Neutrophil (primary cell): Measurements from ENCODE around the gene SPIRE1.
"Not testable (repeated sequence)": the region's sequence is repeated elsewhere in the genome, so short reads cannot be mapped to it uniquely, and the experiment has no call there.

ENCODE experiments used
- H3K27ac ChIP-seq: fragments of 200-600 bp; sonication (generic); 2 replicates; pipeline ENCODE4 v1.5.1; 2016; ENCODE audit warnings: mild to moderate bottlenecking, moderate library complexity
- H3K27me3 ChIP-seq: fragments of 200-600 bp; sonication (generic); 2 replicates; pipeline ENCODE4 v1.6.0; 2016; ENCODE audit warnings: mild to moderate bottlenecking
- H3K36me3 ChIP-seq: fragments of 200-600 bp; sonication (generic); 2 replicates; pipeline ENCODE4 v1.5.1; 2017
- H3K4me1 ChIP-seq, 2 experiments: fragments of 200-600 bp in 1 of 2; sonication (generic) in 1 of 2; 1 replicate in 1 of 2; 2 replicates in 1 of 2; pipeline versions ENCODE4 v1.5.1 to v1.6.1; 2013 to 2016; ENCODE audit warnings: low read depth in 1 of 2, low read length in 1 of 2, mild to moderate bottlenecking in 1 of 2, moderate library complexity in 1 of 2; ENCODE audit not compliant: control insufficient read depth in 1 of 2, insufficient read depth in 1 of 2
- H3K4me3 ChIP-seq, 2 experiments: fragments of 200-600 bp in 1 of 2; sonication (generic) in 1 of 2; 1 replicate in 1 of 2; 2 replicates in 1 of 2; pipeline ENCODE4 v1.5.1; 2013 to 2016; ENCODE audit warnings: low read depth in 1 of 2, low read length in 1 of 2, mild to moderate bottlenecking in 1 of 2, moderate library complexity in 1 of 2
- H3K9me3 ChIP-seq: fragments of 200-600 bp; sonication (generic); 2 replicates; pipeline ENCODE4 v1.5.1; 2016
- CTCF ChIP-seq: fragments of 200-600 bp; sonication (generic); IDR thresholded peaks from 2 replicates; pipeline ENCODE4 v1.5.1; 2016; ENCODE audit warnings: antibody characterized with exemption

Gene SPIRE1

GRCh38 chr18:12491611-12492435, 166.1 kb downstream of the SPIRE1 start:
- H3K4me3 ChIP-seq, result no peak overlapping the region
- no peak for TF ChIP-seq CTCF
- H3K27ac ChIP-seq, result no peak overlapping the region
- H3K36me3 ChIP-seq, result no peaks in the 10 kb centered on the region
- H3K9me3 ChIP-seq, result no peaks in the 10 kb centered on the region
- no peaks in the 10 kb centered on the region for H3K27me3 ChIP-seq
- peaks cover 0 to 4% of the 10 kb centered on the region in 2 experiments for H3K4me1 ChIP-seq

GRCh38 chr18:12485479-12486105, 172.3 kb downstream of the SPIRE1 start:
- Histone ChIP-seq H3K27me3 (no peaks in the 10 kb centered on the region), H3K36me3 (no peaks in the 10 kb centered on the region), H3K27ac (no peak overlapping the region), H3K4me3 (no peak overlapping the region), H3K4me1 (no peaks in the 10 kb centered on the region), H3K9me3 (no peaks in the 10 kb centered on the region)
- no peak for TF ChIP-seq CTCF

GRCh38 chr18:12481915-12482314, 176.0 kb downstream of the SPIRE1 start:
- not testable (repeated sequence) for H3K4me3 ChIP-seq, H3K9me3 ChIP-seq, H3K27me3 ChIP-seq, H3K27ac ChIP-seq, H3K4me1 ChIP-seq, H3K36me3 ChIP-seq

- H3K27me3 ChIP-seq, result no peaks in the 10 kb centered on the region
- H3K4me1 ChIP-seq, result no peaks in the 10 kb centered on the region
- H3K36me3 ChIP-seq, result no peaks in the 10 kb centered on the region
- no peaks in the 10 kb centered on the region for H3K9me3 ChIP-seq
- H3K4me3 ChIP-seq, result no peak overlapping the region
- no peak overlapping the region for H3K27ac ChIP-seq
- TF ChIP-seq CTCF, result no peak
Measured at GRCh38 chr18:12479982-12480381, 177.9 kb downstream of the SPIRE1 start.

- no peaks in the 10 kb centered on the region for H3K9me3 ChIP-seq
- H3K4me1 ChIP-seq, result no peaks in the 10 kb centered on the region
- no peaks in the 10 kb centered on the region for H3K36me3 ChIP-seq
- no peak overlapping the region for H3K4me3 ChIP-seq
- no peaks in the 10 kb centered on the region for H3K27me3 ChIP-seq
- no peak for TF ChIP-seq CTCF
- H3K27ac ChIP-seq, result no peak overlapping the region
Measured at GRCh38 chr18:12479536-12479935, 178.4 kb downstream of the SPIRE1 start.
